Epithelial cell of prostate (primary cell): ENCODE measurements around the gene HNRNPR.

Source experiments
- DNase-seq: peaks from one replicate; pipeline ENCODE4 v3.0.0-alpha.2; 2011; ENCODE audit warnings: low read depth, low spot score
- H3K27ac ChIP-seq: fragments of 450-650 bp; 2 replicates; pipeline ENCODE4 v1.5.1; 2017; ENCODE audit warnings: mild to moderate bottlenecking

The HNRNPR gene

GRCh38 chr1:23369335-23370013, 25.4 kb upstream of the HNRNPR start, which contains the start of gene ZNF436:
TSS of gene ZNF436 (minus strand) at chr1:23369836. CDS start at chr1:23368005, 1,831 bp downstream.
- no peak for DNase-seq
- H3K27ac ChIP-seq, result peak within 1 kb of the TSS; percentile 91

GRCh38 chr1:23368562-23369334, 24.7 kb upstream of the HNRNPR start:
- H3K27ac ChIP-seq, result peak overlapping the region; percentile 91
- no peak for DNase-seq

DNA sequence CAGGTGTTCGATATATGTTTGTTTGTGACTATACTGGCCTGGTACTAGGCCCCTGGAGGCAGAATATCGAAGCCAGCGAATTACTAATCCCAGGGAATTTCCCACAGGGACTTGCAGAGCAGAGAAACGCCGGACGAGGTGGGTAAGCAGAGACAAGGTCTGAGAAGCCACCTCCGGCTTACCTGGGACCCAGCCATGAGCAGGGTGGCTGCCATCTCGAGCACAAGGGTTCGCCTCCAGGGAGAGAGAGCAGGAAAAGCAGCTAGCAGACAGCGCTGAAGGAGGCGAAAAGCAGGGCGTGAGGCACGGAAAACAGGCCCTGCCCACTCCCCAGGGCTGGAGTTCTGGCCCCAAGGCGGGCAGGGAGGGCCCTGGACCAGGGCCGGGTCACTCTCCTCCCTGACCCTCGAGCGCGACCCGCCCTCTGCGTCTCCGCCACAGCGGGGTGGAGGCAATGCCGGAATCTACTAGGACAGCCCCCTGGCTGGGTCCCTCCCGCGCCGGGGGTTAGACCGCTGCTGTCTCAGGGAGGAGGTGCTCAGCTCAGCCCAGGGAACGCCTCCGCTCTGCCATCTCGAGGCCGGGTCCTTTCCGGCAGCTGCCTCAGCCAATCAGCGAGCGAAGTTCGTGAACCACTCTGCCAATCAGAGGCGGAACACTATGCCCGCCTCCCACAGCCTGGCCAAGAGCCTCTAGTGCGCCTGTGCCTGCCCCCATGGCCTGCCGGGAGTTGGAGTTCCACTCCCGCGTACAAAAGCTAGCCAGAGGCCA, 23.9 kb upstream of the HNRNPR start:
- peak; percentile 95 for DNase-seq
- H3K27ac ChIP-seq, result peak overlapping the region; percentile 91

GRCh38 chr1:23367451-23367790, 23.3 kb upstream of the HNRNPR start:
- DNase-seq, result no peak
- H3K27ac ChIP-seq, result peak overlapping the region; percentile 91

DNA sequence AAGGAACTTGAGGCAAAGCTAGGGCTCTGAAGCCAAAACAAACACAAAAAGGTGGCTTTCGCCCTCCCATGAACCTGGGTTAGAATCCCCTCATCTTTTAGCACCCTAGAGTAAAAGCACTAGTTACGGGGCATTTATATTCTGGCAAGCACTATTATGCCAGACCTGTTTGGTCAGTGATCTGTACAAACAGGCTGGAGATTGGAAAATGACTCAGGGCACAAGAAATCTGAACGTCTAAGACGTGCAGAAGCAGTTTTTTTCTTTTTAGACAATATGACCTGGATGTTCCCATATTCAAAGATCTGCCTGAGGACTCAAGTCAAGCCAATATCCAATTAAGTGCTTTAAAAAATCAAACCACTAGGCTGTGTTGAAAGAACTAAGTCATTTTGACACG, 22.5 kb upstream of the HNRNPR start:
- peak overlapping the region; percentile 91 for H3K27ac ChIP-seq
- peak; percentile 66 for DNase-seq

- no peak for DNase-seq
- H3K27ac ChIP-seq, result peak overlapping the region; percentile 91
These were observed 22.1 kb upstream of the HNRNPR start for GRCh38 chr1:23366146-23366545.

GRCh38 chr1:23362218-23362713, 18.2 kb upstream of the HNRNPR start:
- no peak for DNase-seq
- no peak overlapping the region for H3K27ac ChIP-seq

DNA sequence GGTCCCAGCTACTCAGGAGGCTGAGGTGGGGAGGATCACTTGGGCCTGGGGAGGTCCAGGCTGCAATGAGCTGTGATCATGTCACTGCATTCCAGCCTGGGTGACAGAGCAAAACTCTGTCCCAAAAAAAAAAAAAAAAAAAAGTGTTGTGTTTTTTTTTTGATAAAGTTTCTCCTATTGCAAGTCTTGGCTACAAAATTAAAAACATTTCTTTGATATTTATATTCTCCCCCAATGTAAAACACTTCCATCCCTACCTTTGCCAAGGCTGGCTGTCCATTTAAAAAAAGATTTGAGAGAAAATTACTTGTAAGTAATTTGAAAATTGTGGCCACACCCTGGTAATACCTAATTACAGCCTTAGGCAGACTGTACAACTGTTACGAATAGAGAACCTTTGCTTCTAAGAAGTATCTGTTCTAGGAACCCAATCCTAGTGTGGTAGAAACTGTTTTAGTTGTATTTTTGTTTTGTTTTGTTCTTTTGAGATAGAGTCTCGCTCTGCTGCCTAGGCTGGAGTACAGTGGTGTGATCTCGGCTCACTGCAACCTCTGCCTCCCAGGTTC, 14.3 kb upstream of the HNRNPR start:
- no peak overlapping the region for H3K27ac ChIP-seq
- DNase-seq, result no peak

- no peak for DNase-seq
- H3K27ac ChIP-seq, result no peak overlapping the region
These were observed 13.2 kb upstream of the HNRNPR start for GRCh38 chr1:23357138-23357908.

DNA sequence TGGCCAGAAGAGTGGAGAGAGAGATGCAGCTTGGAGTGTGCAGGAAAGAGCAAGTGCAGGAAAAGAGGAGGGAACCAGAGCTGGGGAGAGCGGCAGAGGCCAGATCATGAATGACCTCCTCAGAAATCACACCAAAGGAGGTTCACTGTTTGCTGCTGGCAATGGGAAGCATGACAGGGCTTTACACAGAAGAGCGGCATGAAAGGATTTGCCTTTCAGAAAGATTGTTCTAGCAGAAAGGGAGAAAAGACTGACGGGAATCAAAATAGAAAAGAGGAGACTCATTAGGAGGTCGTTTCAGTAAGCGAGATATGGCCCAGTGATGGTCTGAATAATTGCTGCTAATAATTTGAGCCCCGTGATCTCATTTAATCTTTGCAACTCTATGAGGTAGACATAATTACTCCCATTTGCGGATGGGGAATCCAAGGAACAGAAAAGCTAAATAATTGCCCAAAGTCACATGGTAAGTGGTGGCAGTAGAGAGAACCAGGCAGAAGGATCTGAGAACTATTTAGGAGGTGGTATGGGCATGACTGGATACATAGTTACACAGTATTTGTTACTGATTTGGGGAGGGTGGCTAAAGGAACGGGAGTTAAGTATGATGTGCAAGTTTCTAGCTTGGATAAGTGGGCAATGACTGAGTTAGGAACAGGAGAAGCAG, 12.5 kb upstream of the HNRNPR start:
- no peak overlapping the region for H3K27ac ChIP-seq
- DNase-seq, result no peak

GRCh38 chr1:23354245-23354644, 10.2 kb upstream of the HNRNPR start:
- no peak overlapping the region for H3K27ac ChIP-seq
- DNase-seq, result no peak

DNA sequence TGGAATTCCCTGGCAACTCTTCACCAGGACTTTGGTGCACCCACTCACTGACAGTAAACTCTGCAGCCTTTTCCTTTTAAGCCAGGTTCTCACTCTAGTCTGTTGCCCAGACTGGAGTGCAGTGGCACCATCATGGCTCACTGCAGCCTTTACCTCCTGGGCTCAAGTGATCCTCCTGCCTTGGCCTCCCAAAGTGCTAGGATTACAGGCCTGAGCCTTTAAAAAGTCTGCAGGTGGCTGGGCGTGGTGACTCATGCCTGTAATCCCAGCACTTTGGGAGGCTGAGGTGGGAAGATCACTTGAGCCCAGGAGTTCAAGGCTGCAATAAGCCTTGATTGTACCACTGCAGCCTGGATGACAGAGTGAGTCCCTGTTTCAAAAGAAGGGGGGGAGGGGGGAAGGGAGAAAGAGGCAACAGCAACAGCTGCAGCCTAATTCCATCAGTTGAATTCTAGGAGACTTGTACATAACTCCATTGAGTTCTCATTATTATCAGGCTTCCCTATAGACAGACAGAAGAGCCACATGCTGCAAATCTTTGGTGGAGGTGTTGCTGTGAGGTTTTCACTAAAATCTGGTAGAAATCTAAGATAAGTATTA, 8.1 kb upstream of the HNRNPR start:
- no peak for DNase-seq

GRCh38 chr1:23345920-23346319, 1.8 kb upstream of the HNRNPR start:
- no peak overlapping the region for H3K27ac ChIP-seq
- no peak for DNase-seq

More for the DNA sequence above, 8.1 kb upstream of the HNRNPR start:
- no peak overlapping the region for H3K27ac ChIP-seq

DNA sequence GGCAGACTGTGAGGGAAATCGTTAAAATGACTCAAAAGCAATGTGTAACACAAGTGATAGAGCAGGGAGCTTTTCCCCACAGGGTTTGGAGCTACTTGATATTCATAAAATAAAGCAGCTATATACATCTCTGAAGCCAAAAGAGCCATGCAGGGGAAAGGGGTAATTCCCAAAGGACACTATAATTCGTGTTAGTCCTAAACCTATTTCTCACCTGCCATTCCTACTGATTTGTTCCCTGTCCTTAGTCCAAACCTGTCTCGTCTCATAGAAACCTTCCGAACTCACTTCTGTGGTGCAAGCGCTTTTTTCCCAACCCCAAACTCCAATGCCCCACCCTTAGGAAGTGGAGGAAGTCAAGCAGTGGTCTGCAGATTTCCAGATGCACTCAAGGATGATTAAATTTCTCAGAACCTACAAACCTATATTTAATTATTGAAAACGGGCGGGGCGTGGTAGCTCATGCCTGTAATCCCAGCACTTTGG, 946 bp upstream of the HNRNPR start:
- DNase-seq, result no peak
- H3K27ac ChIP-seq, result peak overlapping the region; percentile 89

GRCh38 chr1:23343221-23344110, 618 bp downstream of the HNRNPR start:
- peak overlapping the region; percentile 89 for H3K27ac ChIP-seq
- no peak for DNase-seq

DNA sequence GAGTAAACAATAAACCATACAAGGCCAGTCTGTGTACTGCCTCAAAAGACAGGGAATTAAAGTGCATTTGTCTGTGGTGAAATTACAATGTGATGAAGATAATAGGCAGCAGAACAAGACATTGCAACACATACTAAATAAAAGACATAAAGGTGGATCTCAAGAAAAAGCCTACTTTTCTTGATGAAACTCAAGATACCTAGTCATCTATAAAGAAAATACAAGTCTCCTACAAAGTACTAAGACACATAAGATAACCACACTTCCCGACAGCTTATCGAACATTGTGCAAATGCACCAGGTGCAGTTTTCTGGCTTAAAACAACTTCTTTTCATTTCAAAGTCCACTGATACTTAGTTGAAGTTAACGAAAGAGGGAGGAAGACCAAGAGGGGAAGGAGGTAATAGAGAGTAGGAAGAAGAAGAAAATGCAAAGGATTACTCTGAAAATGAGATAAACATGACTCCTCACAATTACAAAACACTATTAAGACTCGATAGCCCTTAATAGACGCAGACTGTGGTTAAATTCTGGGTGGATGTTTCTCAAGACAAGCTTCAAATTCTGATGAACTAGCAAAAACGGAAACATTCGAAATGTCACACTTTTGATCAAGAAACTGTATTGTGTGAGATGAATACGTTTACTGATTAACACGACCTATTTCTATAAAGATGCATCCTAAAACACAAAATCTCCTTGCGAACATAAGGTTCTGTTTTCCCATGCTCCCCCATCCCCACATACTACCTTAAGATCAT, 2.0 kb downstream of the HNRNPR start:
- no peak for DNase-seq
- no peak overlapping the region for H3K27ac ChIP-seq

DNA sequence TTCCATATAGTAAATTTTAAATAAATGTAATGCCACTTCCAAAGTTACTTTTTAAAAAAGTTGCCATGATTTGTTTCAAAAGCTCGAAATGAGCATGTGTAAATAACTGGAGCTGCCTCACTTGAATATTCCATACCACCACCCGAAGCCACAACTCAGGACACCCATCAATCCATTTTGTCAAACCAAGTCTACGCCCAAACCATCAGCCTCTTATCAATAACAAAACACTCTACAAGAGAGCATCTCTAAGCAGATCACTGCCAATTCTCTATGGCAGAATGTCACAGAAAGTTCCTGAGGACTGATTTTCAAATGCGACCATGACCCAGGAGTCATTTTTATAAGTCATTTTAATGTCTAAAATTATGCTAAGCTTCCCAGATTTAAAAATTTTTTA, 4.5 kb downstream of the HNRNPR start:
- DNase-seq, result no peak
- H3K27ac ChIP-seq, result no peak overlapping the region
